K562 (cell line): ENCODE measurements around the gene C22orf31. TPM values are rescaled to one million over a fixed set of nuclear protein-coding genes. Genes with fewer than 3 reads are reported as not detected.

Source experiments
- ATAC-seq: fragments of 200-7000 bp; cut with Tn5 transposase; 3 replicates; pipeline ENCODE4 v1.9.1; 2020; ENCODE audit warnings: moderate library complexity
- BruUV-seq: library from RNA; stranded (reverse); fragments of 400-500 nt; replicated peaks from 2 replicates; lab custom pipeline; 2021; lab: Mats Ljungman, UMichigan
- CTCF ChIA-PET: fragments of 300-600 bp; formaldehyde crosslinking; extraction: SDS; loops from one replicate; lab custom pipeline; 2021; ENCODE audit warnings: low intra/inter-chr PET ratio; lab: Yijun Ruan, JAX
- POLR2A ChIA-PET: fragments of 300-600, 350-650 bp; sonication (Branson Sonifier 250); formaldehyde crosslinking; extraction: SDS; loops from one replicate; lab custom pipeline; 2021; ENCODE audit warnings: antibody characterized with exemption, inconsistent platforms; lab: Yijun Ruan, JAX
- DNase-seq, 4 experiments: peaks; one replicate each; pipeline versions ENCODE4 v3.0.0 to v3.0.0-alpha.2; 2011 to 2018; ENCODE audit warnings: low spot score in 3 of 4, mixed read lengths in 3 of 4; ENCODE audit errors: extremely low read depth in 1 of 4
- FAIRE-seq: peaks from 2 replicates; lab custom pipeline; 2011; peaks lifted over from hg19 to GRCh38; lab: Jason Lieb, UNC
- H2AFZ ChIP-seq: 2 replicates; pipeline ENCODE4 v1.6.0; 2011; ENCODE audit warnings: low read depth, low read length, control low read depth, inconsistent platforms
- H3K27ac ChIP-seq: fragments of 200-600 bp; 3 replicates; pipeline ENCODE4 v1.8.0; 2011; ENCODE audit warnings: low read depth, mild to moderate bottlenecking, control low read depth, inconsistent platforms, low read length, moderate library complexity, mixed read lengths; ENCODE audit errors: extremely low read depth
- H3K27me3 ChIP-seq, 2 experiments: fragments of 300-600 bp in 1 of 2; 2 replicates in 1 of 2; 3 replicates in 1 of 2; pipeline versions ENCODE4 v1.6.0 to v1.8.0; 2011; ENCODE audit warnings: inconsistent platforms in 2 of 2, low read length in 2 of 2, mild to moderate bottlenecking in 1 of 2, mixed read lengths in 1 of 2, moderate library complexity in 1 of 2; ENCODE audit not compliant: control insufficient read depth in 2 of 2, insufficient read depth in 2 of 2
- H3K36me3 ChIP-seq: fragments of 300-600 bp; 3 replicates; pipeline ENCODE4 v1.8.0; 2011; ENCODE audit warnings: mild to moderate bottlenecking, low read length, inconsistent platforms; ENCODE audit not compliant: control insufficient read depth, insufficient read depth
- H3K4me1 ChIP-seq, 2 experiments: fragments of 200-600 bp in 1 of 2; replicated peaks in 1 of 2; 2 replicates in 1 of 2; 3 replicates in 1 of 2; pipeline versions ENCODE4 v1.5.1 to v1.8.0; 2011; ENCODE audit warnings: inconsistent platforms in 2 of 2, low read length in 2 of 2, mild to moderate bottlenecking in 1 of 2, mixed read lengths in 1 of 2, moderate library complexity in 1 of 2; ENCODE audit not compliant: control insufficient read depth in 2 of 2, insufficient read depth in 2 of 2
- H3K4me2 ChIP-seq: 2 replicates; pipeline ENCODE4 v1.6.1; 2011; ENCODE audit warnings: low read length, control low read depth, inconsistent platforms, mixed read lengths; ENCODE audit not compliant: insufficient read depth
- H3K4me3 ChIP-seq: fragments of 200-600 bp; sonication (generic), shearing (Covaris generic); 2 replicates; pipeline ENCODE4 v1.5.1; 2016; ENCODE audit warnings: control low read depth, inconsistent platforms
- H3K79me2 ChIP-seq: fragments of 200-600 bp; 3 replicates; pipeline ENCODE4 v1.8.0; 2011; ENCODE audit warnings: low read length, inconsistent platforms; ENCODE audit not compliant: control insufficient read depth, insufficient read depth
- H3K9ac ChIP-seq, 2 experiments: 2 replicates each; pipeline versions ENCODE4 v1.6.0 to v1.6.1; 2011; ENCODE audit warnings: low read depth in 2 of 2, low read length in 2 of 2, control low read depth in 1 of 2, inconsistent platforms in 1 of 2, mild to moderate bottlenecking in 1 of 2, mixed read lengths in 1 of 2; ENCODE audit not compliant: insufficient read depth in 1 of 2
- H3K9me1 ChIP-seq: one replicate; pipeline ENCODE4 v1.6.0; 2011; ENCODE audit warnings: inconsistent platforms, mild to moderate bottlenecking, low read length, moderate library complexity; ENCODE audit not compliant: control insufficient read depth, insufficient read depth
- H3K9me3 ChIP-seq: replicated peaks from 2 replicates; pipeline ENCODE4 v1.5.1; 2011; ENCODE audit warnings: low read depth, low read length, inconsistent platforms; ENCODE audit not compliant: control insufficient read depth, insufficient read depth
- H4K20me1 ChIP-seq: replicated peaks from 2 replicates; pipeline ENCODE4 v1.6.1; 2011; ENCODE audit warnings: low read length, inconsistent platforms, mixed read lengths; ENCODE audit not compliant: control insufficient read depth, insufficient read depth
- EGR1 ChIP-seq: fragments of 450-650 bp; conservative IDR thresholded peaks from 2 replicates; pipeline ENCODE4 v1.6.1; 2017; ENCODE audit warnings: mild to moderate bottlenecking
- GATAD2B ChIP-seq: fragments of 450-650 bp; IDR thresholded peaks from 2 replicates; pipeline ENCODE4 v1.6.1; 2017; ENCODE audit warnings: mild to moderate bottlenecking, borderline replicate concordance
- LCOR ChIP-seq: sonication (generic); formaldehyde crosslinking; IDR thresholded peaks from 2 replicates; pipeline ENCODE4 v1.8.0; 2022; ENCODE audit warnings: mild to moderate bottlenecking, missing genetic modification reagents
- RBM17 ChIP-seq: fragments of 200-400 bp; formaldehyde crosslinking; IDR thresholded peaks from 2 replicates; pipeline ENCODE4 v1.6.1; 2017; ENCODE audit warnings: low read depth, mild to moderate bottlenecking, low read length, borderline replicate concordance
- SMC3 ChIP-seq: conservative IDR thresholded peaks from 2 replicates; pipeline ENCODE4 v1.6.1; 2011; ENCODE audit warnings: low read depth, low read length, improper control_type of control experiment; ENCODE audit not compliant: insufficient read depth
- ZNF431 ChIP-seq: sonication (generic); formaldehyde crosslinking; IDR thresholded peaks from 2 replicates; pipeline ENCODE4 v1.8.0; 2022; ENCODE audit warnings: mild to moderate bottlenecking, missing genetic modification reagents
- WGBS: fragments of 100-300 bp; shearing (Covaris generic); methylation state at CpG from one replicate; pipeline ENCODE4 v1.1.6; 2016; ENCODE audit warnings: low coverage, mixed read lengths; ENCODE audit not compliant: insufficient coverage; ENCODE audit errors: missing lambda C conversion rate; 5-methylcytosine and 5-hydroxymethylcytosine counted together
- in situ Hi-C: fragments of 300-500 bp; cut with MboI; formaldehyde crosslinking; loops from 4 replicates; pipeline ENCODE4 v1.15.0; 2018; ENCODE audit warnings: inconsistent platforms, mixed read lengths
- intact Hi-C: fragments of 100-400 bp; cut with micrococcal nuclease; formaldehyde crosslinking; loops from 2 replicates; pipeline ENCODE4 v1.14.2; 2022
- polyA plus RNA-seq, 8 experiments: library from polyadenylated mRNA; depleted of rRNA in 4 of 8; stranded (reverse) in 5 of 8; unstranded in 3 of 8; fragments of >200 nt; fragmentation: Nextera tagmentation in 2 of 8; fragmentation: Illumina TruSeq in 1 of 8; extraction: Ambion mirVana in 2 of 8; extraction: Trizol in 1 of 8; gene quantifications; 2 replicates each; pipeline versions ENCODE4 v1.2.1 to v1.2.3, GENCODE V29; 2011 to 2014; ENCODE audit warnings: inconsistent platforms in 1 of 8, missing spikeins in 1 of 8
- total RNA-seq, 7 experiments: library from RNA; depleted of rRNA in 6 of 7; stranded (reverse); fragments of >200 nt in 6 of 7; fragmentation: Illumina TruSeq in 2 of 7; extraction: Trizol in 2 of 7; gene quantifications; 2 replicates each; pipeline versions ENCODE4 v1.2.1 to v1.2.3, GENCODE V29; 2011 to 2021; ENCODE audit warnings: low replicate concordance in 1 of 7
- TF ChIP-seq, protein P1 (sequence below): IDR thresholded peaks from 2 replicates; pipeline ENCODE4 v1.6.1; 2012; ENCODE audit warnings: low read depth, low read length, improper control_type of control experiment, borderline replicate concordance

The C22orf31 gene
- total and polyA plus RNA-seq, 9 of the 15 experiments (the other 6 are each of a cell fraction or from before 2014, with no cell fraction given): not detected

- H3K4me1 ChIP-seq: peaks cover 11 to 33% of the 10 kb centered on the region in 2 experiments; a peak in 4 of 5 replicates
- in situ Hi-C loops (no loop called here), intact Hi-C loops (no loop called here)
- no peak overlapping the region for H3K4me2 ChIP-seq
- no peak overlapping the region for H2AFZ ChIP-seq
- H3K27ac ChIP-seq: no peak overlapping the region
- ATAC-seq (no peak), DNase-seq (no peak), FAIRE-seq (no peak)
- ChIA-PET POLR2A (interaction anchor here (0.6 to 1.1 kb wide), 2 partner anchors 11 to 13 kb away, joined by 3 read pairs; no protein-coding TSS in a partner anchor), CTCF (no interaction called here)
- BruUV-seq: no TSS peak
- no peaks in the 10 kb centered on the region for H3K9me3 ChIP-seq
- H3K9me1 ChIP-seq: no peaks in the 10 kb centered on the region
- no peak for TF ChIP-seq SMC3
- no peak for TF ChIP-seq LCOR (CRISPR knock-in tag)
- no peak for TF ChIP-seq EGR1
- TF ChIP-seq ZNF431: no peak
- no peak for TF ChIP-seq GATAD2B
- TF ChIP-seq, protein P1, sequence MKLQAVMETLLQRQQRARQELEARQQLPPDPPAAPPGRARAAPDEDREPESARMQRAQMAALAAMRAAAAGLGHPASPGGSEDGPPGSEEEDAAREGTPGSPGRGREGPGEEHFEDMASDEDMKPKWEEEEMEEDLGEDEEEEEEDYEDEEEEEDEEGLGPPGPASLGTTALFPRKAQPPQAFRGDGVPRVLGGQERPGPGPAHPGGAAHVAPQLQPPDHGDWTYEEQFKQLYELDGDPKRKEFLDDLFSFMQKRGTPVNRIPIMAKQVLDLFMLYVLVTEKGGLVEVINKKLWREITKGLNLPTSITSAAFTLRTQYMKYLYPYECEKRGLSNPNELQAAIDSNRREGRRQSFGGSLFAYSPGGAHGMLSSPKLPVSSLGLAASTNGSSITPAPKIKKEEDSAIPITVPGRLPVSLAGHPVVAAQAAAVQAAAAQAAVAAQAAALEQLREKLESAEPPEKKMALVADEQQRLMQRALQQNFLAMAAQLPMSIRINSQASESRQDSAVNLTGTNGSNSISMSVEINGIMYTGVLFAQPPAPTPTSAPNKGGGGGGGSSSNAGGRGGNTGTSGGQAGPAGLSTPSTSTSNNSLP: no peak
- TF ChIP-seq RBM17: no peak
- no peaks in the 10 kb centered on the region for H4K20me1 ChIP-seq
- H3K4me3 ChIP-seq: no peak overlapping the region
- 77% methylated on average over 4 of the region's 4 CpGs for WGBS
- no peaks in the 10 kb centered on the region for H3K27me3 ChIP-seq
- no peaks in the 10 kb centered on the region for H3K36me3 ChIP-seq
- no peak overlapping the region for H3K9ac ChIP-seq
- H3K79me2 ChIP-seq: no peaks in the 10 kb centered on the region
These were observed 32.1 kb upstream of the C22orf31 start for GRCh38 chr22:29093501-29094300.
